Mesenteric fat pad (tissue), 1 donor: Measurements from ENCODE around the gene SYT6. TPM values are rescaled to one million over a fixed set of nuclear protein-coding genes. Genes with fewer than 3 reads are reported as not detected.

ENCODE experiments used
- DNase-seq: peaks from one replicate; pipeline ENCODE4 v3.0.0-alpha.2; 2020; ENCODE audit warnings: low spot score
- long read RNA-seq: library from polyadenylated mRNA; unstranded; transcript quantifications from one replicate; pipeline ENCODE4 v2.0.0, GENCODE V29; 2020
- total RNA-seq: library from RNA; stranded (reverse); fragmentation: NEBNext Ultra II Directional; extraction: Animal tissue kit (Norgen Biotek cat#: 25700); gene quantifications from one replicate; pipeline ENCODE4 v1.2.1, GENCODE V29; 2021
- donor health status: DM: yes; HTN: yes; CAD: no.

Gene SYT6
- total RNA-seq: not detected
- long read RNA-seq: 0 reads

- no peak for DNase-seq
These were observed at the start of gene SYT6 for GRCh38 chr1:114153261-114154145. SYT6 (minus strand) TSS chr1:114153869; CDS start chr1:114153772, 97 bp downstream.

DNA sequence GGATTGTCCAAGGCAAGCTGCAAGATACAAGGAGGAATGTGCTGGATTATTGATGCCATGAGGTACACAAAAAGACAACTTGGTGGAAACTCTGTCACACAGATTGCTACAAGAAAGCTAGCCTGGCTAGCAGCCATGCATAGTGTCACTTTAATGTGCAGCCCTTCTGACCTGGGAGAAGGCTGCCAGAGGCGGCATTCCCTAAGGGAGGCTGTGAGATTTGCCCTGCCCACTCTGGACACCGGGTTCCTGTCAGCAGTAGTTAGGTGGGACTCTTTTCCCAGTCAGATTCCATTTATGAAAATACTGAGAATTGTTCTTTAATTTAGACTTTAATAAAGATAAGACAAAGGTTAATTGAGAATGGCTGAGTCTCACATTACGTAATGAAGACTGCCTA, 47.8 kb upstream of the SYT6 start:
- DNase-seq: no peak

- DNase-seq: no peak
These were observed 45.4 kb upstream of the SYT6 start for GRCh38 chr1:114199017-114199594.

DNA sequence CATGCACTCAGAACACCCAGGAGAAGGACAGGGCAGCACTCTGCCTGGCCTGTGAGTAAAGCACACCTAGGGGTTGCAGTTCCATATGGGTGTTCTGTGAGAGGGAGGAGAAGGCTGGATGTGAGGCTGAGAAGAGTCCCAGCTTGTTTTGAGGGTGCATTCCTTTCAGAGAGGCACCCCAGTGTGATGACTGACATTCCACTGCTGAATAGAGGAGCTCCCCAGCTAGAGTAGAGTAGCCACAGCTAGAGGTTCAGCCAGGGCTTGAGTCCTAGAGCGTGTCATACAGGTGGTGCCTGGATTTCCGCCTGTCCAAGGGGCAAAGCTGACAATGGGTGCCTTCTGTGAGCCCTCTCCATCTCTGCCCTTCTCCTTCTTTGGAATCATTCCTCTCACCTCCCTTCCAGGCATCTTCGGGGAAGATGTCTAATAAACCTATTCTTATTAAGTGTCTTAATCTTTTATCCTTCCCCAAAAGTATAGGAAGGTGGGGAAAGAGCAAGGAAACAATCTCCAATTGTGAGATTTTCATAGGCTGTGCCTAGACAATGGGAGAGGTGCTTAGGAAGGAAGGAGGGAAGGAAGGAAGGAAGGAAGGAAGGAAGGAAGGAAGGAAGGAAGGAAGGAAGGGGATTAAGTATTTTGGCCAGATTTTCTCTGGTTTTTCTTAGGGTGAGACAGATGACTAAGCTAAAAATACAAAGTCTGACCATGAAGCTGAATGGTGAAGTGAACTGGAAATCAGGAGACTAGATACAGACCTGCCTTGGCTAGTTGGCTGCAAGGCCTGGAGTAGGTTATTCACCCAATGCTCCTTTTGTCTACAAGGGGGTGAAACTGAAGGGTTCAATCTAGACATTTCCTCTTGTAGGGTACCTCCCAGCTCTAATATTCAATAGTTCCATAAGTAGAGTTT, 43.6 kb upstream of the SYT6 start:
- DNase-seq: no peak

- no peak for DNase-seq
These were observed 42.1 kb upstream of the SYT6 start for GRCh38 chr1:114195819-114196218.

- DNase-seq: no peak
These were observed 38.7 kb upstream of the SYT6 start for GRCh38 chr1:114192328-114192727.

DNA sequence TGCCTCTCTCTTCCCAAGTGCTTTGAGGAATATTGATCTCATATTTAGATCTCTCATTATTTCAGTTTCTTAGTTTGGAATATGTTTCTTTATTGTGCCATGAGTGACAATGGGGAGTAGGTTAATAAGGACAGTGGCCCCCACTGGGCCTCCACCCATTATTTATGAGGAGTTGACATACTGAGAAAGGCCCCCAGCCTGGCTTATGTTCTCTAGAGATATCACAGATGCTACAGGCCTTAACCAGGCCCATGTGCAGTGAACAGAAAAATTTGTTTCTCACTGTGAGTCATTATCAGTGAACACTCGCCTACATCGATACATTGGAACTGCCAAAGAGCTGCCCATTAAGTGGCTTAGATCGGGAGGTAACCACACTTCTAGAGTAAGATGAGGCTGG, 35.7 kb upstream of the SYT6 start:
- DNase-seq: no peak

GRCh38 chr1:114181356-114181755, 27.7 kb upstream of the SYT6 start:
- no peak for DNase-seq

DNA sequence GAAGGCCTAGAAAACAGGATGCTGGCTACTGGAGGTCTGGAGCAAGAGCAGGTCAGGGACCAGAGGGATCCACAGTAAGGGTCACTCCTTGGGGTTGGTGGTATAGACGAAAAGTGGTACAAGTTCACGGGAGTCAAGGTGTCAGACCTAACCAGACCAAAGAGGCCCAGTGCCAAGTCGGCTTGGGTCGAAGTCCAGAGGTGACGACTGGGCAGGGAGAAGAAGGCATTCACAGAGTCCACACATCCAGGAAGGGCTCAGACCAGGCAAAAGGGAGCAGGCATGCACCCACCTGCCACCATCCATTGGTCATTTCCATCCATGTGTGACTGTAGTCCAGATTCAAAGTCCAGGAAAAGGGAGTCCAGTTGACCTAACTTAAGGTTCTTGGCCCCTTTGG, 27.1 kb upstream of the SYT6 start:
- DNase-seq: no peak

- no peak for DNase-seq
These were observed 25.3 kb upstream of the SYT6 start for GRCh38 chr1:114178936-114179335.

- DNase-seq: no peak
These were observed 23.6 kb upstream of the SYT6 start for GRCh38 chr1:114177282-114177681.

DNA sequence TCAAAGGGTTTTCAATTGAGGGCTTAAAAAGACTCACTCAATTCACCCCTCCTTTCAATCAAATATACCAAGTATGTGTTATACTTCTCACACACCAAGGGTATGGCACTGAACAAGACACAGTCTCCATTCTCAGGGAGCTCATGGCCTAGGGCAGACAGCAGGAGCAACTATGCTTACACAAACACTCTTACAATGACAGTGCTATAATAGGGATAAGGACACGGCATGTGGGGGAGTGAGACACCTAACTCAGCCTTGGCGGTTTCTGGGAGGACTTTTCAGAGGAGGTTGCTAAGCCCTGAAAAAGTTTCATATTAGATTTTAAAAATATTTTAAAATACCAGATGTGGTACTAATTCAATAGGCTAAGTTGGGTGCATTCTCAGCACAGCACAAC, 22.7 kb upstream of the SYT6 start:
- DNase-seq: no peak

- DNase-seq: no peak
These were observed 20.0 kb upstream of the SYT6 start for GRCh38 chr1:114173680-114174079.

DNA sequence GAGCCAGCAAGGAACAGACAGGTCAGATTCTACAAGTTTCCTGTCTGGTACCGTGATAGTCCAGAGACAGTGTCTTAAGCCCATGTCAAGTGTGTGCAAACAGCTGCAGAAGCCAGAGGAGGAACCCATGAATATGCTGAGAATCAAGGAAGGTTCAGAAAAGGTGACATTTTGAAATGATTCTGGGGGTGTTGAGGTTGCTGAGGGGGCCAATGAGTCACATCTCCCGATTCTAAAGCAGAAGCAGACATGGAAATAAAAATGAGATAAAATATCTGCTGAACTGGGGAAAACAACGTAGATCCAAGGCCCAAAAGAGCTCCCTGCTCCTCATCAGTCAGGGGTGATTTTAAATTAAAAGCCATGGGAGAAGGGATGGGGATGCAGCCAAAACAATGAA, 15.8 kb upstream of the SYT6 start:
- no peak for DNase-seq

GRCh38 chr1:114167226-114167625, 13.6 kb upstream of the SYT6 start:
- no peak for DNase-seq

GRCh38 chr1:114164840-114165543, 11.3 kb upstream of the SYT6 start:
- no peak for DNase-seq

DNA sequence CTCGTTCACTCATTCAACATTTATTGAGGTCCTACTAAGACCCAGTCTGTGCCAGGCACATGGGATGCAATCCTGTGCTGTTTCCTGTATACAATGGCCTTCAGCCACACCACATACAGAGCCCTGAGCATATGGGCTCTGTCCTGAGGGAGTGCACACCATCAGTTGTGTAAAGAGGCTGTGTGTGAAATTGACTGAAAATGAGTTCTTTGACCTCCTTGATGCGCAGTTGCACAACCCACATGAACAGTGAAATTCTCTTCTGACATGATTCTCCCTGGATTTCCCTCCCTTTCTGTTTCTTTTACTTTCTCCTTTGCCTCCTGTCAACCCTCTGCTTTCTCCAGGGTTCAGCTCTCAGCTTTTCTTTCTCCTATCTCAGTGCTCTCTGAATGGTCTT, 6.3 kb upstream of the SYT6 start:
- DNase-seq: no peak

GRCh38 chr1:114157275-114157660, 3.6 kb upstream of the SYT6 start:
- no peak for DNase-seq

- DNase-seq: no peak
These were observed 3.0 kb upstream of the SYT6 start for GRCh38 chr1:114156538-114157274.

GRCh38 chr1:114155706-114156105, 2.0 kb upstream of the SYT6 start:
- no peak for DNase-seq

DNA sequence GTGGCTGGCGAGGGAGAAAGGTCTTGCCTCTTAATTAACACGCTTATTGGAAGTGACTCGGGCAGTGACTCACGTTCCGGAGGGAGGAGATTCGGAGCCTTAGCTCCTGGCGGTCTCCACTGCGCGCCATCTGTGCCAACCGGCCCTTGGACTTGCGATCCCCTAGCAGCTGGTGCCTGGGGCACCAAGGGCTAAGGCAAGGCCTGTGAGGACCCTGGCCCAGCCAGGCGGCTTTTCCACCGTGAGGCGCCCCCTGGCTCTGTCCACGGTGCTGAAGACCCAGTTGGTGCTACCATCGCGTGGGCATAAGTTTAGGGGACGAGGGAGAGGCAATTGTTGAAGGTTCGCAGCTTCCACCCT, 1.3 kb upstream of the SYT6 start:
- no peak for DNase-seq
